HG03571 (cell line): ENCODE results near the gene KCTD1.
"Not testable (repeated sequence)": the region's sequence is repeated elsewhere in the genome, so short reads cannot be mapped to it uniquely, and the experiment has no call there.

ENCODE experiments used
- ATAC-seq: cut with Tn5 transposase; IDR thresholded peaks from one replicate; pipeline ENCODE4 v1.9.1; 2021; ENCODE audit not compliant: unreplicated experiment

KCTD1 gene

GRCh38 chr18:26458526-26459232 lies 89.7 kb downstream of the KCTD1 start:
- peak; percentile 50 for ATAC-seq

GRCh38 chr18:26457611-26458353 lies 90.6 kb downstream of the KCTD1 start:
- ATAC-seq: no peak

DNA sequence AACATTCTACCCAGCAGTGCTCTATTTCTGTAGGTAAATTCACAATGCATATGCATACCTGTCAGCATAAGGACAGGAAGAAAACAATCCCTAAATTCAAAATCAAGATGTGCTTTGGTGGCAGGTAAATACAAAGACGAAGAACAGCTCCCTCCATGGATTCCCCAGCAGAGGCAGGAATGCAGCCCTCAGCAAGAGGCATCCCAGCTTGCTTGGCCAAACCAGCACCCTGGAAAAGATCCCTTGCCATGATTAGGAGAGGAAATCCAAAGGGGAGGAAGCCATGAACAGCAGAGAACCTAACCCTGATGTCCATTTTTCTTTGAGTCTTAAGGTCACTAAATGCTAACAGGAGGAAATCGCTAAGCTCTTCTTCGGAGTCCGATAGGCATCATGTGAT lies 91.2 kb downstream of the KCTD1 start:
- ATAC-seq: no peak

- ATAC-seq: no peak
These were observed 92.3 kb downstream of the KCTD1 start for GRCh38 chr18:26456070-26456491.

GRCh38 chr18:26455639-26456038 lies 92.7 kb downstream of the KCTD1 start:
- ATAC-seq: no peak

DNA sequence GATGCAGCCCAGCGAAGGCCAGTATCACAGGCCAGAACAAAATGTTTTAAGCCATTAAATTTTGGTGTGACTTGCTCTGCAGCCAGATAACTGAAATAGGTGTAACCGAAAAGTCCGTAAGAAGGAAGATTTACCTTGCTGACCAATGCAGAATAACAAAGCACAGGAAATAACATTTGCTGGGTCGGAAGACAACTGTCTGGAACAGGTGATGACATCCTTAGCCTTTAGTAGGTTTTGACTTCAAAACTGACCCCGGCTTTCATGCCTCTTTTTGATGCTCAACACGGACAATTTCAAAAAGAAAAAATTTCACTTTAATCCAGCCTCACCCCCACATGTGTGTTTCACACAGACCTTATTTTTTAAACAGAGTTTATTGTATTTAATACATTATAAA lies 93.7 kb downstream of the KCTD1 start:
- ATAC-seq: no peak

DNA sequence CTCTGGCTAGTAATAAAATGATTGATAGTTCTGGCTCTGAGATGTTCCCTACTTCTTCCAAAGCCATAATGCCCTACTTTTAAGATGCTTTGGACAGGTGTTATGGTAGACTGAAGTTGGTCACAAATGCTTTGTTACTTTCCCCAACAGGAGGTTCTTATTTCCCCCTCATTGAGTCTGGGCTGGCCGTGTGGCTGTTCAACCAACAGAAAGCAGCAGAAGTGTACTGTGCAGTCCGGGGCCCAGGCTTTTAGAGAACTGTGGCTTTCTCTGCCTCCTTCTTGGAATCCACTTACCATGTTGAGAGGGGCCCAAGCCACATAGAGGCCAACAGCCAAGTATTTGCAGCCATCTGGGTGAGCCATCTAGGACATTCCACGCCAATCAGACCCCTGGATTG lies 94.2 kb downstream of the KCTD1 start:
- ATAC-seq: no peak

- peak; percentile 55 for ATAC-seq
These were observed 94.9 kb downstream of the KCTD1 start for GRCh38 chr18:26453386-26453901.

DNA sequence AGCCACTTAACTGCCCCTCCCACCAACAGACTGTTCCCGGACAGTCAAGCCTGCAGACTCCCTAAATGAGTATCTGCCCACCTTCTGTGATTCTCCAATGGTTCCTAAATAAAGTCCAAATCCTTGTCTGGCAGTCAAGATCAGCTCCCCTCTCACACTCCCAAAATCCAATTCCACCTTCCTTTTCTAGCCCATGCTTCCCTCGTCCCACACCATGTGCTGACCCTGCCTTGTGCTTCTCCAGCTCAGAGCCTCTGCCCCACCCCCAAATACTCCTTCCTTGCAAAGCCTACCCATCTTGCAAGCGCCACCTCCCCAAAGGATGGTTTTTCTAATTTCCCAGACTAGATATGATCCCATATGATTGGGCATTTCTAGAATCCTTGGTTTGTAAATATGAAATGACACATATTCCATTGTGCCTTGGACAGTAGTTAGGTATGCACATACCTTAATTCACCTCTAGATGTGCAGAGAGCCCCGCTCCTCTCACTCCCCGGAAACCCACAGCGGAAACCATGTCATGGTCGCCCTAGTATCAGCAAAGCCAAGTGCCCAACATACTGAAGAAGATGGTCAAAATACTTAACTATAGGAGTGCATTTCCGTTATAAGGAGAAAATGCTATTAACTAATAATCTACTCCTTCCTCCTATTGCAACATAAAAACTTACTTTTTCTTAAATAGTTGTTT lies 97.2 kb downstream of the KCTD1 start:
- no peak for ATAC-seq

GRCh38 chr18:26448714-26449159 lies 99.6 kb downstream of the KCTD1 start:
- ATAC-seq: peak; percentile 48

GRCh38 chr18:26443853-26444252 lies 104.5 kb downstream of the KCTD1 start:
- ATAC-seq: no peak

DNA sequence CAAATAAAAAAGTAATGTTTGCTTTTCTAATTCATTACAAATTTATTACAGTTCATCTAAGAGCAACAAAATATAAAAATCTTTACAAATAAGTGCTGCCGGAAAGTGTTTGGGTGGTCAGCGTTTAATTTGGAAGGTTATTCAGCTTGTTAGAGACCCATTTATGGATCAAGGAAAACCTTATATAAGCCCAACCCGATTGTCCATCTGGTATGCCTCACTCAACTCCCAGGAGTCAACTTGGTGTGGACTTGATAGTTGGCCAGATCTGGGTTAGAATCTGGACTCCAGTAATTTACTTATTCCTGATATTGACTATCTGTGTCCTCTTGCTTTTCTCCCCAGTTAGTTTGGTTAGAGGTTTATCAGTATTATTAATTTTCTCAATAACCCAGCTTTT lies 106.2 kb downstream of the KCTD1 start:
- no peak for ATAC-seq

- ATAC-seq: no peak
These were observed 107.7 kb downstream of the KCTD1 start for GRCh38 chr18:26440644-26441043.

GRCh38 chr18:26439537-26439936 lies 108.8 kb downstream of the KCTD1 start:
- ATAC-seq: no peak

DNA sequence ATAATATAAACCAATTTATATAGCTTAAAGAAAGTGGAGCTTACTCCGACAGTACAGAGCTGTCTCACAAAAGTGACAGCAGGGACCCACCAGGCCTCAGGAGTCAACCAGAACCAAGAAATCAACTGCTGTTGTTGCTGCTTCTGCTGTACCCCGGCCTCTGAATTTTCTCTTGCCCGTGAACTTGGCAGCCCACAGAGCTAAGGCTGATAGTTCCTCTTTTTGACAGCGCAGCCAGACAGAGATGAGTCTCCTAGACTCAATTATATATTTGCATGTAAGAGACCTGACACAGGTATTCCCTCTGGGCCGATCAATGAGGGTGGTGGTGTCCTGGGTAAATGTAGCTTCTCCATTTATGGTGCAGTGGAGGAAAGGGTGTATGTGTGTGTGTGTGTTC lies 109.4 kb downstream of the KCTD1 start:
- peak; percentile 98 for ATAC-seq

- not testable (repeated sequence) for ATAC-seq
These were observed 110.7 kb downstream of the KCTD1 start for GRCh38 chr18:26437634-26438033.

DNA sequence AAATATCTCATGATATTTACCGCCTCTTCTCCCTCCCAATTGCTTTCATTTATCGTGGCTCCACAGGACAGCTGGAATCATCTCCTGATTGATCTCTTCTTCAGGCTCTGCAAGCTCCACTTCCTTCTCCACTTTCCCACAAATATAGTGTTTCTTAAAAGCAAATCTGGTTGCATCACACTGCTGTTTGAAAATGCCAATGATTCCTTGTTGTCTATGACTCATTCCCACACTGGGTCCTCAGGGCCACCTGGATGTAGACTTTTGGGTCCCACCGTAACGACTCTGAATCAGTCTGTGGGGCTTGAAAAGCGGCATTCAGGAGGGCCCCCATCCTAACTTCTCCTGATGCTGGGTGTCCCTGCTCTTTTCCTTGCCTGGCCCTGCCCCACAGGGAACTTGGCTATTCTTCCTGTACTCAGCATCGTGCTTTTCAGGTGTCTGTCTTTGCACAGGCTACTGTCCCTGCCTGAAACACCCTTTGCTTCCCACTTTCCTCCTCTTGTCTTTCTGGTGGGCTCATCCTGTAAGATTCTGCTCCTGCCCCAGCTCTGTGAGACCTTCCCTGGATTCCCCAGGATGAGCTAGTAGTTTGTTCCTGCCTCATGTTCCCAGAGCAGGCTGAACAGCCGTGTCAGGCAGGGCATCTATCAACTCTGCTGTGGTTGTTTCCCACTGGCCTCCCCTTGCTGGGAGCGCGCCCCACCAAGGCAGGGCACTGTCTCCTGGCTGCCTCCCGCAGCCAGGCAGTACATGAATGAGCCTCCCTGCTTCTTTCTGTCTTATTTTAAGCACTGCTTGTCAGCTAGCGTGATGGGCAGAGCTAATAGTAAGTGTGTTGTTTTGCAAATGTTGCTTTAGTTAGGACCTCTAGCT lies 111.9 kb downstream of the KCTD1 start:
- no peak for ATAC-seq

GRCh38 chr18:26435415-26436095 lies 112.8 kb downstream of the KCTD1 start:
- ATAC-seq: no peak

GRCh38 chr18:26434887-26435286 lies 113.5 kb downstream of the KCTD1 start:
- no peak for ATAC-seq
